Measurements from ENCODE around the gene FUT7. TPM values are rescaled to one million over a fixed set of nuclear protein-coding genes. Genes with fewer than 3 reads are reported as not detected.

FUT7 gene
- polyA plus RNA-seq, 2 donors = 0.08 to 0.39 TPM

GRCh38 chr9:137041124-137041523, 9.2 kb upstream of the FUT7 start:
- H3K27me3 ChIP-seq (ENCODE audit: control insufficient read depth in 1 of 2, insufficient read depth in 2 of 2, low read length in 2 of 2) = peaks cover 0 to 3% of the 10 kb centered on the region in 2 donors
- peaks cover 8 to 20% of the 10 kb centered on the region in 2 donors for H3K4me1 ChIP-seq (ENCODE audit: control insufficient read depth in 2 of 2, insufficient read depth in 2 of 2, low read length in 1 of 2)
- no peak overlapping the region for H3K27ac ChIP-seq (ENCODE audit: low read depth in 2 of 2, low read length in 1 of 2)
- H3K4me3 ChIP-seq (ENCODE audit: low read depth in 1 of 2, low read length in 2 of 2) = no peak overlapping the region
- WGBS, 2 donors = 55 to 69% methylated on average over 15 to 16 of the region's 16 CpGs
- no peaks in the 10 kb centered on the region for H3K9me3 ChIP-seq (ENCODE audit: control insufficient read depth in 2 of 2, insufficient read depth in 1 of 2, low read depth in 1 of 2, low read length in 1 of 2)
- peaks cover 0 to 3% of the 10 kb centered on the region in 2 donors for H3K36me3 ChIP-seq (ENCODE audit: control insufficient read depth in 2 of 2, insufficient read depth in 2 of 2, low read length in 1 of 2)

GRCh38 chr9:137040568-137040967, 8.7 kb upstream of the FUT7 start:
- no peaks in the 10 kb centered on the region for H3K9me3 ChIP-seq (ENCODE audit: control insufficient read depth in 2 of 2, insufficient read depth in 1 of 2, low read depth in 1 of 2, low read length in 1 of 2)
- no peak overlapping the region for H3K27ac ChIP-seq (ENCODE audit: low read depth in 2 of 2, low read length in 1 of 2)
- peaks cover 0 to 3% of the 10 kb centered on the region in 2 donors for H3K36me3 ChIP-seq (ENCODE audit: control insufficient read depth in 2 of 2, insufficient read depth in 2 of 2, low read length in 1 of 2)
- H3K4me1 ChIP-seq (ENCODE audit: control insufficient read depth in 2 of 2, insufficient read depth in 2 of 2, low read length in 1 of 2) = peaks cover 8 to 15% of the 10 kb centered on the region in 2 donors
- H3K27me3 ChIP-seq (ENCODE audit: control insufficient read depth in 1 of 2, insufficient read depth in 2 of 2, low read length in 2 of 2) = peaks cover 0 to 3% of the 10 kb centered on the region in 2 donors
- 86 to 97% methylated on average over 12 to 23 of the region's 23 CpGs for WGBS, 2 donors
- H3K4me3 ChIP-seq (ENCODE audit: low read depth in 1 of 2, low read length in 2 of 2) = no peak overlapping the region

- Histone ChIP-seq H3K36me3 (ENCODE audit: control insufficient read depth in 2 of 2, insufficient read depth in 2 of 2, low read length in 1 of 2) (peaks cover 0 to 3% of the 10 kb centered on the region in 2 donors), H3K4me3 (ENCODE audit: low read depth in 1 of 2, low read length in 2 of 2) (no peak overlapping the region), H3K4me1 (ENCODE audit: control insufficient read depth in 2 of 2, insufficient read depth in 2 of 2, low read length in 1 of 2) (peaks cover 11% of the 10 kb centered on the region in 2 donors), H3K27me3 (ENCODE audit: control insufficient read depth in 1 of 2, insufficient read depth in 2 of 2, low read length in 2 of 2) (no peaks in the 10 kb centered on the region), H3K27ac (ENCODE audit: low read depth in 2 of 2, low read length in 1 of 2) (no peak overlapping the region), H3K9me3 (ENCODE audit: control insufficient read depth in 2 of 2, insufficient read depth in 1 of 2, low read depth in 1 of 2, low read length in 1 of 2) (no peaks in the 10 kb centered on the region)
- WGBS, 2 donors = 90 to 91% methylated on average over 31 to 32 of the region's 32 CpGs
Measured at GRCh38 chr9:137039611-137040366, 7.9 kb upstream of the FUT7 start.

- peaks cover 5 to 8% of the 10 kb centered on the region in 2 donors for H3K4me1 ChIP-seq (ENCODE audit: control insufficient read depth in 2 of 2, insufficient read depth in 2 of 2, low read length in 1 of 2)
- no peaks in the 10 kb centered on the region for H3K9me3 ChIP-seq (ENCODE audit: control insufficient read depth in 2 of 2, insufficient read depth in 1 of 2, low read depth in 1 of 2, low read length in 1 of 2)
- no peak overlapping the region for H3K4me3 ChIP-seq (ENCODE audit: low read depth in 1 of 2, low read length in 2 of 2)
- no peaks in the 10 kb centered on the region for H3K27me3 ChIP-seq (ENCODE audit: control insufficient read depth in 1 of 2, insufficient read depth in 2 of 2, low read length in 2 of 2)
- peaks cover 0 to 3% of the 10 kb centered on the region in 2 donors for H3K36me3 ChIP-seq (ENCODE audit: control insufficient read depth in 2 of 2, insufficient read depth in 2 of 2, low read length in 1 of 2)
- 83 to 91% methylated on average over 9 of the region's 9 CpGs for WGBS, 2 donors
- no peak overlapping the region for H3K27ac ChIP-seq (ENCODE audit: low read depth in 2 of 2, low read length in 1 of 2)
Measured at GRCh38 chr9:137038916-137039315, 7.0 kb upstream of the FUT7 start.

GRCh38 chr9:137037483-137037882, 5.6 kb upstream of the FUT7 start:
- Histone ChIP-seq H3K27ac (ENCODE audit: low read depth in 2 of 2, low read length in 1 of 2) (no peak overlapping the region), H3K4me3 (ENCODE audit: low read depth in 1 of 2, low read length in 2 of 2) (no peak overlapping the region), H3K4me1 (ENCODE audit: control insufficient read depth in 2 of 2, insufficient read depth in 2 of 2, low read length in 1 of 2) (peaks cover 3 to 8% of the 10 kb centered on the region in 2 donors), H3K27me3 (ENCODE audit: control insufficient read depth in 1 of 2, insufficient read depth in 2 of 2, low read length in 2 of 2) (no peaks in the 10 kb centered on the region), H3K9me3 (ENCODE audit: control insufficient read depth in 2 of 2, insufficient read depth in 1 of 2, low read depth in 1 of 2, low read length in 1 of 2) (no peaks in the 10 kb centered on the region), H3K36me3 (ENCODE audit: control insufficient read depth in 2 of 2, insufficient read depth in 2 of 2, low read length in 1 of 2) (peaks cover 0 to 3% of the 10 kb centered on the region in 2 donors)
- WGBS, 2 donors = 82 to 84% methylated on average over 10 of the region's 10 CpGs

- WGBS, 2 donors = 58 to 63% methylated on average over 13 of the region's 13 CpGs
- H3K27ac ChIP-seq (ENCODE audit: low read depth in 2 of 2, low read length in 1 of 2) = no peak overlapping the region
- no peaks in the 10 kb centered on the region for H3K27me3 ChIP-seq (ENCODE audit: control insufficient read depth in 1 of 2, insufficient read depth in 2 of 2, low read length in 2 of 2)
- peaks cover 0 to 3% of the 10 kb centered on the region in 2 donors for H3K36me3 ChIP-seq (ENCODE audit: control insufficient read depth in 2 of 2, insufficient read depth in 2 of 2, low read length in 1 of 2)
- peaks cover 3 to 8% of the 10 kb centered on the region in 2 donors for H3K4me1 ChIP-seq (ENCODE audit: control insufficient read depth in 2 of 2, insufficient read depth in 2 of 2, low read length in 1 of 2)
- H3K9me3 ChIP-seq (ENCODE audit: control insufficient read depth in 2 of 2, insufficient read depth in 1 of 2, low read depth in 1 of 2, low read length in 1 of 2) = no peaks in the 10 kb centered on the region
- H3K4me3 ChIP-seq (ENCODE audit: low read depth in 1 of 2, low read length in 2 of 2) = no peak overlapping the region
Measured at GRCh38 chr9:137037035-137037434, 5.1 kb upstream of the FUT7 start.

- peaks cover 0 to 3% of the 10 kb centered on the region in 2 donors for H3K36me3 ChIP-seq (ENCODE audit: control insufficient read depth in 2 of 2, insufficient read depth in 2 of 2, low read length in 1 of 2)
- no peak overlapping the region for H3K4me3 ChIP-seq (ENCODE audit: low read depth in 1 of 2, low read length in 2 of 2)
- no peaks in the 10 kb centered on the region for H3K27me3 ChIP-seq (ENCODE audit: control insufficient read depth in 1 of 2, insufficient read depth in 2 of 2, low read length in 2 of 2)
- no peak overlapping the region for H3K27ac ChIP-seq (ENCODE audit: low read depth in 2 of 2, low read length in 1 of 2)
- peaks cover 3 to 6% of the 10 kb centered on the region in 2 donors for H3K4me1 ChIP-seq (ENCODE audit: control insufficient read depth in 2 of 2, insufficient read depth in 2 of 2, low read length in 1 of 2)
- 73% methylated on average over 8 of the region's 8 CpGs for WGBS, 2 donors
- no peaks in the 10 kb centered on the region for H3K9me3 ChIP-seq (ENCODE audit: control insufficient read depth in 2 of 2, insufficient read depth in 1 of 2, low read depth in 1 of 2, low read length in 1 of 2)
Measured at GRCh38 chr9:137035937-137036336, 4.0 kb upstream of the FUT7 start.

- H3K27me3 ChIP-seq (ENCODE audit: control insufficient read depth in 1 of 2, insufficient read depth in 2 of 2, low read length in 2 of 2) = no peaks in the 10 kb centered on the region
Measured at GRCh38 chr9:137035507-137035834, 3.6 kb upstream of the FUT7 start.

GRCh38 chr9:137034709-137035506, 3.0 kb upstream of the FUT7 start:
- H3K27ac ChIP-seq (ENCODE audit: low read depth in 2 of 2, low read length in 1 of 2) = peak overlapping the region in 1 of 2 donors; percentile 56
- no peaks in the 10 kb centered on the region for H3K9me3 ChIP-seq (ENCODE audit: control insufficient read depth in 2 of 2, insufficient read depth in 1 of 2, low read depth in 1 of 2, low read length in 1 of 2)
- H3K27me3 ChIP-seq (ENCODE audit: control insufficient read depth in 1 of 2, insufficient read depth in 2 of 2, low read length in 2 of 2) = no peaks in the 10 kb centered on the region
- 10 to 13% methylated on average over 24 of the region's 24 CpGs for WGBS, 2 donors
- H3K36me3 ChIP-seq (ENCODE audit: control insufficient read depth in 2 of 2, insufficient read depth in 2 of 2, low read length in 1 of 2) = no peaks in the 10 kb centered on the region
- no peak overlapping the region for H3K4me3 ChIP-seq (ENCODE audit: low read depth in 1 of 2, low read length in 2 of 2)
- peaks cover 3 to 6% of the 10 kb centered on the region in 2 donors for H3K4me1 ChIP-seq (ENCODE audit: control insufficient read depth in 2 of 2, insufficient read depth in 2 of 2, low read length in 1 of 2)

More at GRCh38 chr9:137035507-137035834, 3.6 kb upstream of the FUT7 start:
- H3K27ac ChIP-seq (ENCODE audit: low read depth in 2 of 2, low read length in 1 of 2) = no peak overlapping the region
- no peaks in the 10 kb centered on the region for H3K9me3 ChIP-seq (ENCODE audit: control insufficient read depth in 2 of 2, insufficient read depth in 1 of 2, low read depth in 1 of 2, low read length in 1 of 2)
- H3K36me3 ChIP-seq (ENCODE audit: control insufficient read depth in 2 of 2, insufficient read depth in 2 of 2, low read length in 1 of 2) = peaks cover 0 to under 1% of the 10 kb centered on the region in 2 donors
- H3K4me3 ChIP-seq (ENCODE audit: low read depth in 1 of 2, low read length in 2 of 2) = no peak overlapping the region
- peaks cover 3 to 6% of the 10 kb centered on the region in 2 donors for H3K4me1 ChIP-seq (ENCODE audit: control insufficient read depth in 2 of 2, insufficient read depth in 2 of 2, low read length in 1 of 2)
- 22 to 27% methylated on average over 9 of the region's 9 CpGs for WGBS, 2 donors

Measured in esophagus (tissue), 2 donors.